Activated gamma-delta T cell treated with Interleukin-2 at 50 U/mL for 16 hours (primary cell): ENCODE measurements around the gene TNFRSF8.

ENCODE experiments used
- DNase-seq: peaks from one replicate; pipeline ENCODE4 v3.0.0-alpha.2; 2020

Gene TNFRSF8

GRCh38 chr1:12144969-12145368 is 81.9 kb downstream of the TNFRSF8 start:
- no peak for DNase-seq

GRCh38 chr1:12145616-12146342 is 82.7 kb downstream of the TNFRSF8 start:
- DNase-seq = no peak

DNA sequence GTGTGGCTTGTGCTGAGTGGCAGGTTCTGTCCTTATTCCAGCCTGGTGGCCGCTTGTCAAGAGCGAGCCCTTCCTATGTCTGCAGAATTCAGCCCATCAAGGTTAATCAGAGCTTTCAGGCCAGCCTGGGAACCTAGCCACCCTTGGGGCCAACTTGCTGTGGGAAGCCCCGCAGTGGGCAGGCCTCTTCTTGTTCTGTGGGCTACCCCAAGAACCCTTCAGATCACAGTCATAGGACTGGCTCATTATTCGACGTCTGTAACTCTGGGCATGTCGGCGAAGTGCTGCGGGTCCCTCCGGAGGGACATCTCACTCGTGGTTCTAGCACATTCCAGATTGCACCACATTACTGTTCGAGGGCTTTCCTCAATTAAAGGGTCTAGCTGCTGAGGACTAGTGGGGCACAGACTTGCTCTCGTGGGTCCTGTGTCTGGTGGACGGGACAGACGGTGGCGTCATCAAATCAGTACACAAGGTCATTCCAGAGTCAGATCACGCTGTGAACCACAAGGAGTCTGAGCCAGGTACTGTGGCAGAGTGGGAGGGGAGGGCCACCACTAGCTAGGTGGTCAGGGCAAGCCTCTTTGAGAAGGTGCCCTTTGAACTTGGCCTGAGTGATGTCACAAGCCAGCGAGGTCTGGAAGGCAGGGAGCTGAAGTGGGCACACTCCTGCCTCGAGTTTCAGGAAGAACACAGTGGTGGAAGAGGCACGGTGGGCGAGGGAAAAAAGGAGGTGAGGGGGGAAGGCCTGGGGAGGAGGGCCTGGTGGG is 83.4 kb downstream of the TNFRSF8 start:
- DNase-seq = no peak

- DNase-seq = no peak
Observed at GRCh38 chr1:12147201-12147701, 84.1 kb downstream of the TNFRSF8 start.

- no peak for DNase-seq
Observed at GRCh38 chr1:12148160-12148957, 85.3 kb downstream of the TNFRSF8 start.

- no peak for DNase-seq
Observed at GRCh38 chr1:12148958-12149790, 86.1 kb downstream of the TNFRSF8 start.

DNA sequence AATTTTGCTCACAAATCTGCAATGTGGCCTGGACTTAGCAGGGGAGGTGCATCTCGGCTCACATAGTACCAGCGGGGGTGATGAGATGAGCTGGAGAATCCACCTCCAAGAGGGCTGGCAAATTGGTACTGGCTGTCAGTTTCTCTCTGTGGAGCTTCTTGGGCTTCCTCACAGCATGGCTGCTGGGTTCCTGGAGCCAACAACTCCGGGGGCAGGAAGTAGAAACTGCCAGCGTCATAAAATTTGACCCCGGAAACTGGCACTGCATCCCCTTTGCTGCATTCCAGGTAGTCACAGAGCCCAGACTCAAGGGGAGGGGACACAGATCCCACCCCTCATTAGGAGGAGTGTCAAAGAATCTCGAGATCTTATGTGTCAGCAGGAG is 86.7 kb downstream of the TNFRSF8 start:
- DNase-seq = no peak

DNA sequence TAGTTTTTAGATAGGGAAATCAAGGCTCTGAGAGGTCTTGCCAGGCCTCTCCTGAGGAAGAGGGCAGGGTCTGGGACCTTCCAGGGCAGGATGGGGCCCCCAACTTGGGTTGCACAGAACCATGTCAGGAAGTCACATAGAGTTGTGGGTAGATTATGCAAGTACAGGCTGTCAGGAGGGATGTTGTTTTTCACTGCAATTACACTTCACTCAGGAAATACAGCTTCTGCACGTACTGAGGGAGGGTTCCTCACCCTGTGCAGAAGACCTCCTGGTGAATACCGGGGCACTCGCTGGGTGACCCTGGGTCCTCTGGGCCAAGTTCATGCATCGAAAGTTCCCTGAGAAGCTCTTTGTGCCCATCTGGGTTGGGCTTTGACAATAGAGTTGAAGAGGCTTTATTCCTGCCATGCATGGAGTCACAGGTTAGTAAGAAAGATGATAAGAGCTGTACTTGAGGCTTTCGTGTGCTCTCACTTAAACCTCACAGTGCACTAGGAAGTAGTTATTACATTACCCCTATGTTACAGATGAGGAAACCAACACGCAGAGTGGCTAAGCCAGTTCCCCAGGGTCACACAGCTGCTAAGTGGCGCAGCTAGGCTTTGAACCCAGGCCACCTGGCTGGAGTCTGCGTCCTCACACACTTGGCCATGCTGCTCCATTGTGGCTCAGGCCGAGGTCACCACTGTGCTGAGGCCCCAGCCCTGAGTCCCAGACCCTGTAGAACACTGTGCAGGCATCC is 87.5 kb downstream of the TNFRSF8 start:
- no peak for DNase-seq

GRCh38 chr1:12151465-12151864 is 88.4 kb downstream of the TNFRSF8 start:
- no peak for DNase-seq

- no peak for DNase-seq
Observed at GRCh38 chr1:12152113-12152891, 89.2 kb downstream of the TNFRSF8 start.

DNA sequence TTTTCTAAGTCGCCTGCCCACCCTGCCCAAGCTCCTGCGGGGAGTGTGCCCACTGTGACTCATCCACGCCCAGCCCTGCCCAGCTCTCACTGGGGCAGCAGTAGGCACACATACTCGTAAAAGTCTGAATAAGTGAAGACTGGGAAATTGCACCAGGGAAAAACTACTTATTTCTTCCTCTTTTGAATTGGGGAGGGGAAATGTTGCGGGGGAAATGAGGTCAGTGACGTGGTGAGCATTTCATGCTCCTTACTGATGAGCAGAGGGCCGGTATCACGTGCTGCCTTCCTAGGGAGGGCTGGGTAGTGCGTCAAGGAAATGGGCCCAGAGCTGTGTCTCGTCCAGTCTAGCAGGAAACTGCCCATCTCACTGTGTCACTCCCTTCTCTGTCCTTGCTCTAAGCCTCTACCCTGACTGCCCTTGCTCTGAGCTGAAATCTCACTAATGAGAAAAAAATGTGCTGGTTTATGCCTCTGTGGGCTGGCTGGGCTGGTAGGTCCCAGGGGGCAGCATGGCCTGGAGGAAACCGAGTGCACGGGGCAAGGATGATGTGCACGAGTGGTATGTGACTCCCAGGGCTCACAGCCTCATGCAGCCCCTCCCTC is 90.2 kb downstream of the TNFRSF8 start:
- DNase-seq = no peak

GRCh38 chr1:12155328-12155727 is 92.2 kb downstream of the TNFRSF8 start:
- no peak for DNase-seq

- DNase-seq = no peak
Observed at GRCh38 chr1:12157366-12158231, 94.5 kb downstream of the TNFRSF8 start.

DNA sequence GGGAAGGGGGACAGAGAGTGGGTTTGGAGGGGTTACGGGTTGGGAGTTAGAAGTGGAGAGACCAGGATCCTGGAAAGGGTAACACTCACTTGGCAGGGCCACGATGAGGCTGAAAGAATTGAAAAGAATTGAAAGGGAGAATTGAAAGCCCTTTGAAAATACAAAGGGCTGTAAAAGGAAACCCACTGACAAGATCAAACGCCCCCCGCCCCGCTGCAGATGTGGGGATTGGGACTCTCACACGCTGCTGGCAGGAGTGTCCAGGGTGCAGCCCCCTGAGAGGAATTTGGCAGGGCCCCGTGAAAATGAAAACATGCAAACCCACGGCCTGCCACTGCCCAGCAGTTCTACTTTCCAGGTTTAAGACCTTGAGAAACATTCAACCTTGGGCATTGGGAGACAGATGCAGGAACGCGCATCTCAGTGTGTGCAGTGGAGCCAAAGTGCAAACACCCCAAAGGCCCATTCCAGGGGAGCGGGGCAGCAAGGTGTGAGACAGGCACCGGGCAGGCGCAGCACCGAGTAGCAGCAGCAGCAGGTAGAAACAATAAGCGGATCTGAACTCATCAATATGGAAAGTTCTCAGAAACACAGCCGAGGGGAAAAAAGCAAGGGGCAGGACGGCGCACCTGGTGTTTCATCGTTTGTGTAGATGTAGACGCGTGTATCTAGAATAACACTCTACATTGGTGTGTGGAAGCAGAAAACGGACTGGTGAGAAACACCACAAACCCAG is 95.4 kb downstream of the TNFRSF8 start:
- no peak for DNase-seq

DNA sequence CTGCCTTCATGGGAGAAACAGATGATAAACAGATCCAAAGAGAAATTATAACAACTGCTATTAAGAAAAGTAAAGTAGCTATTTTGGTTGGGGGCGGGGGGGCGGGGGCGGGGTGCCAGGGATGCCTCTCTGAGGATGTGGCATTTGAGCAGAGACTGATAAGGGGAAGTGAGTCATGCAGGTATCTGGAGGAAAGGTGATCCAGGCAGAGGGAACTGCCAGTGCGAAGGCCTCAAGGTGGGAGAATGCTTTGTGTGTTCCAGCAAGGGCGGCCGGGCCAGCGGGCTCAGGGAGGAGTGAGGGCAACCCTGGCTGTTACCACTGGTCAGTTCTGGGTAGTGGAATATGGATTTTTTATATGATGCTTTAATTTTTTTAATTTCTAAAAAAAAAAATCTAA is 96.7 kb downstream of the TNFRSF8 start:
- DNase-seq = no peak

DNA sequence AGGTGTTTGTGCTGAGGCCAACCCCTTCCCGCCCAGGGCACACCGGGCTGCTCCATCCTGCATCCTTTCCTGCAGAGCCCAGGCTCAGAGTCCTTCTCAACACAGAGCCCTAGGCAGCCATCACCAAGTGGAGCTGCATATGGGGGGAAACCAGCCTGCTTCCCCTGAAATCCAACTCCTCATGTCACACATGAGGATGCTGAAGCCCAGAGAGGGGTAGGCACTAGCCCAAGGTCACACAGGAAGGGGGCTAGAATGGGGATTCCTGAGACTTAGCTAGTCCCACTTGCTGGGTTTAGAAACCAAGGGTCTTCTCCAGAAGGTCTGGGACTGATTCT is 98.2 kb downstream of the TNFRSF8 start:
- no peak for DNase-seq

DNA sequence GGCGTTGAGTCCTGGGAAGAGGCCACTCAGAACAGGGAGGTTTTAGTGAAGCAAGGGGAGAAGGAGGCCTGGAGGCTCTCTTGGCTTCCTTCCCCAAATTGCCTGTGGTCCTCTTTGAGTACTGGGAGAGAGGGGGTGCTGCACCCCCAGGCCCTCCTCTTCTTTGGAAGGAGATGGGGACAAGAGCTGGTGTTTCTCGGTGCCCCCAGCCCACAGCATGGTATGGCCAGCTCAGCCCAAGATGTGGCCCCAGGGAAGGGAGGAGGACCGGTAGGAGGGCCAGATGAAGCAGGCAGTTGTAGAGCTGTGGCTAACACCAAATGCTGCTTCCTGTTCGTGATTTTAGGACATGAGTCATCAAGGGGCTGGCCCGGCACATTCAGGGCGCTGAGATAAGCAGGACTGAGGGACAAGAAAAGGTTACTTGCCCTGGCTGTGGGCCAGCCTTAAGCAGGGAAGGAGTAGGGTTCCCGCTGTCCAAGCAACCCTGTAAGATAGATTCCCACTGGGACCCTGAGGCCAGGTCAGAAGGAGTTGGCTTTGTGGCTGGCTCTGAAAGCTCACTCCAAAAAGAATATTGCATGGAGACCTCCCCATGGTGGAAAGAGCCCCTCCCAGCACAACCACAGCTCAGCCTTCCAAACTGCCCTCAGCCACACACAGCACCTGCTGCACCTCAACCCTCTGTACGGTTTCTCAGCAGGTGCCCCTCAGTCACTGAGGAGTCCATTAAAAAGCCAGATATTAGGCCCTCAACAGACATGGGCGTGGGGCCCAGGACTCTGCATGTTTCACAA is 98.8 kb downstream of the TNFRSF8 start:
- DNase-seq = peak; percentile 77
